ENCODE data around the gene EXOC7.

Gene EXOC7

GRCh38 chr17:76103274-76104139 is at the start of gene EXOC7:
Gene EXOC7 (minus strand): TSS chr17:76103787. CDS start chr17:76103692, 95 bp downstream.
- peak; percentile 97 for DNase-seq

- DNase-seq = no peak
Observed at GRCh38 chr17:76153202-76153601, 49.6 kb upstream of the EXOC7 start.

GRCh38 chr17:76152591-76152990 is 49.0 kb upstream of the EXOC7 start:
- no peak for DNase-seq

GRCh38 chr17:76151896-76152454 is 48.4 kb upstream of the EXOC7 start:
- DNase-seq = no peak

DNA sequence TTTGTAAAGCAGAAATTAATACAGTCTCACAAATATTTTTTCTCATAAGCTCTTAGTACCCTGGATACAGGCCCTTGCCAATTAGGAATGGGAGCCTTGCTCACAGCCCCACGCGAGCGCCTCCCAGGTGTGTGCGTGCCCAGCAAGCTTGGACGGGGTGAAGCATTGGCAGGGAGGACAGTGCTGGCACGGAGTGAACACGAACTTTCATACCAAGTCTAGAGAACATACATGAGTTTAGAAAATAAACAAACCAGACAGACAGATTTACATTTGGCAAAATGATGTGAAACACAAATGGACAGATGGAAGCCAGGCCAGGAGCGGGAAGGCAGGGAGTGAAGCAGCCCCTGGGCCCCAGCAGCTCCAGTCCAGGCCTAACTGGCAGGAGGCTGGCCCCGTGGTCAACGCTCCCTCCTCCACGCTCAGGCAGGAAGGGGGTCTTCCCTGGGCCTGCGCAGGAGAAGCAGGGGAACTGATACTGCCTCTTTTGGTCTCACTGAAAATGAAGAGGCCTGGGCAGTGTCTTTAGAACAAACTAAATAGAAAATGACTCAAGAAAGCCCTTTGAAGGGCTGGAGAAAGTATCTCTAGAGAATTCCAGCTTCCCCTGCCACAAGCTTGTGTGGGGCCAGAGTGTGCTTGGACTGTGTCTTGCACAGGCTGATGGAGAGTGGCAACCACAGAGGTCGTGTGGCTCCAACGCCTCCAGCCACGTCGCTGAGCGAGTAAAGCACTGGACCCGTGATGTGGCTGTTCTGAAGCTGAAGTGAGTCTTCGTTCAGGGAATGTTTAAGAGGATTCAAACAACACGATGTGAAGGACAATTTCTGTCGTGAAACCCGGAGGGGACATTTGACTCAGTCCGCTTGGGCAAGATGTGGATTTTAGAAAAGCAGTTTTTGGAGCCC is 47.4 kb upstream of the EXOC7 start:
- DNase-seq = no peak

DNA sequence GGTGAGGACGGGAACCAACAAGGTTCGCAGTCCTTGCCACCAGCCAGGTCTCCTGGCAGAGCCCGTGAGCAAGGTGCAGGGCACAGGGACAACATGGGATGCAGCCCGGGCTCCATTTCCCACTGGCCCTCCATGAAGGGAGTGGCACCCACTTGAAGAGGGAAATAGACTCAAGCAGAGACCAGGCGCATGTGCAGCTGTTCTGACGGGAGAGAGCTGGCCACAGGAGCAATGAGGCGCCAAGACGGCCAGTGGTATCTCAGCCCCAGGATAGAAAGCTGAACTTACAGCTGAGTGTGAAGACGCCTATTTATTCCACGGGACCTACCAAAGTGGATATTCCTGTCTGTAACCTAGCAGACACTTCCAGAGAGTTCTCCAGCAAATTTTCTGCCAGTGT is 45.6 kb upstream of the EXOC7 start:
- no peak for DNase-seq

DNA sequence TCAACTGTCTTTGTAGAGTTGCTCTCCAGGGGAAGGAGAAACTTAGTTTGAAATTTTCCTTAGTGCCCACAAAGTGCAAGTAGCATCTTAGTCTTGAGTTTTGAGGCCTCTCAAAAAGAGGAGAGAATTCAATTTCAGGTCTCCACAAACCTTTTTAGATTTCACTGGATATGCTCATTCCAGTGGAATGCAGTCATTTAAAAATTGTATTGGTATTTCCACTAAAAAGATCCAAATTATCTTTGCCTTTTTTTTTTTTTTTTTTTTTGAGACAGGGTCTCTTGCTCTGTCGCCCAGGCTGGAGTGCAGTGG is 44.4 kb upstream of the EXOC7 start:
- DNase-seq = no peak

- DNase-seq = peak; percentile 53
Observed at GRCh38 chr17:76147211-76148014, 43.8 kb upstream of the EXOC7 start.

DNA sequence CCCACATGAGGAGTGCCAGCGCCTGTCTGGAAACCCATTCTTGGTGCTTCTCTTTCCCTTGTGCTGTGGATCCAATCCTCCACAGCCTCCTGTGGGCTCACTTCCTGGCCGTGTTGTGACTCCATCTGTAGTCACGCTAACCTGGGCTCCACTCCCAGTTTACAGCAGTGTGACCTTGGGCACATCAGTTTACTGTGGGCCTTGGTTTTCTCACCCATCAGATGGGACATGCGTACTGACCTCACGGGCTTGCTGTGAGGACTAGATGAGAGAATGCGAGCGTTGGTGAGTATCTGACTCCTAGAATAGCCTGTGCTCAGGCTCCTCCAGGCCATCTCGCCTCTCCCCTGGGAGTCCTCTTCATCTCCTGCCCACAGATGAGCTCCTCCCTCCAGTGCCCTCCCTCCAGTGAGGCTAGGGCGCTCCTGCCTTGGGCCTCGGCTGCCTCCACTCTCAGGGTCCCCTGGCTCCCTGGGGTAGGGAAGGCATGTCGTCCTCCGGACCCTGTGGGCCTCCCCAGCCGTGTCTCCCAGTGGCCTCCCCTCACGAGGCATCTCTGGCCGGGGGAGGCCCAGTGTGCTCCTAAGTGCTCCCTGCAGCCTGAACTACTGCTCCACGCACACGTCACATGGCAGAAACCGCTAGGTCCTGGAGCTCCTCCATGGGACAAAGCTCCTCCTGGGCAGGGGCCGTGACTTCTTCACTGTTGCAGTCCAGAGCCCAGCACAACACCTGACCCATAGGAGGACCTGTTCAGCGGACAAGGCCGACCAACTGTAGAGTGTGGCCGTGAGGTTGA is 42.7 kb upstream of the EXOC7 start:
- no peak for DNase-seq

GRCh38 chr17:76145231-76146052 is 41.9 kb upstream of the EXOC7 start:
- DNase-seq = no peak

- DNase-seq = no peak
Observed at GRCh38 chr17:76142585-76143041, 39.0 kb upstream of the EXOC7 start.

- peak; percentile 85 for DNase-seq
Observed at GRCh38 chr17:76142039-76142584, 38.5 kb upstream of the EXOC7 start.

DNA sequence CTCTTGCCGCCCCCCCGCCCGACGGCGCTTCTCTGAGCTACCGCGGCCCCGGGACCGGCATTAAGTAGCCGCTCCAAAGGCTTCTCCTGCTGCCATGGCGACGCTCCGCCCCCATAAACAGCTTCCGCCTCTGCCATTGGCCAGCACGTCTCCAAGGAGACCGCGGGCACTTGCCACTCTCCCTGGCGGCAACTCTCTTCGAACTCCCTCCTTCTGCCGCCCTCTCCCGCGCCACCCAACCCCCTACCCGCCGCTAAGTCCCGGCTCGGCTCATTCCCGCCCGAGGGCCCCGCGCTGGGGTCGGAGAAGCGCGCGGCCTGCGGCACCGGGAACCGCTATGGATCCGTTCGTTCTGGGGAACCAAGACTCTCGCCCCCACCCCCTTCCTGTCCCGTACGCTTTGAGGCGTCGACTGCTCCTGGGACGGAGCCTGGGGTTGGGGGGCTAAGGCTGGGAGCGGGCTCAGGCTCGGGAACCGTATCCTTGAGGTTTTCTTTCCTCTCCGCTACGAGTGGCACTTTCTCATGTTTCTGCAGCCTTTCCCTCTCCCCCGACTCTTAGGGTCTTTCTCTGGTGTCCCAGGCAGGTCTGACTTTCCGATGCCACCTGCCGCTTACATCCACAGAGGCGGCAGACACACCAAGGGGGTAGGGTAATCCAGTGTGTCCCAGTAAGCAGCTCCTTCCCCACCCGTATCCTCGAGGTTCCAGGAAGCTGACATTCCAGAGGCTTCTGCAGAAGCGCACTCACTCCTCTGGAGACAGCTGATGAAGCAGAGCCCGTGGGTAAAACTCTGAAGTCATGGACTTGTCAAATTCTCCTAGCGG is 37.8 kb upstream of the EXOC7 start, which contains the start of gene FOXJ1:
Gene FOXJ1, minus strand, starts transcription at position 34 of the 827 bp plus-strand sequence. CDS start 850 bp downstream, outside the sequence.
- peak; percentile 98 for DNase-seq

- no peak for DNase-seq
Observed at GRCh38 chr17:76140661-76141211, 37.1 kb upstream of the EXOC7 start.

DNA sequence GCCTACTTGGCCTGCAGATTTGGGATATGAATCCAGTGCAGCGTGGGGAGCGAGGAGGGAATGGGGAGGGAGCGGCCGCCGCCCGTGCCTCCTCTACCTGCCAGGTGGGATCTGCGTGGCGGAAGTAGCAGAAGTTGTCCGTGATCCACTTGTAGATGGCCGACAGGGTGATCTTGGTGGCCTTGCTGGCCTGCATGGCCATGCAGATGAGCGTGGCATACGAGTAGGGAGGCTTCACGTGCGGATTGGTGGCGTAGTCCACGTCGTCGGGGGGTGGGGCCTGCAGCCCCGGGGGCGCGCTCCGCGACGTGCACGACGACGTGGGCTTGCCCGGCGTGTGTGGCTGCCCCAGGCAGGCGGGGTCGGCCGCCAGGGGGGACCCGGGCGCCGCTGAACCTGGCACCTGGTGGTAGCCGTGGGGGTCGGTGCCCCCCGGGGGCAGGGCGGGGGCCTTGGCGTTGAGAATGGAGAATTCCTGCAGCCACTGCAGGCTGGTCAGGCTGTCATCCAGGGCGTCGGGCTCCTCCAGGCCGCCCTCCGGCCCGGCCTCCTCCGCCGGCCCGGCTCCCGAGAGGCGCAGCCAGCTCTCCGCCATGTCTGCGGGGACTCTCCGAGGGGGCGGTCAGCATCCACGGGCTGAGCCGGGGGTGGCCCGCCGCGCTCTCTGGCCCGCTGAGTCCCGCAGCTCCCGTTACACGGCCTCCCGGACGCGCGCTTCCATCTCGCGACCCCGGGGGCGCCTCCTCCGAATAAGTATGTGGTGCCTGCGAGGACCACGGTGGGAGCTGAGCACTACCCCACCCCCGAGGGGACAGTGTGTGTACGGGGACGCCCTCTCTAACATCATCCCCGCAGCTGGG is 36.4 kb upstream of the EXOC7 start:
- DNase-seq = peak; percentile 66

GRCh38 chr17:76138896-76139752 is 35.5 kb upstream of the EXOC7 start:
- no peak for DNase-seq

Measured in NCI-H82 (cell line).